GM12801 (cell line): ENCODE results near the gene SLC48A1.

Experiments
- CTCF ChIP-seq: IDR thresholded peaks from one replicate; pipeline ENCODE4 v1.5.1; 2011; ENCODE audit warnings: control low read depth; ENCODE audit not compliant: insufficient read length; ENCODE audit errors: extremely low read depth

SLC48A1 gene

GRCh38 chr12:47782372-47782770, 9.3 kb downstream of the SLC48A1 start:
- no peak for TF ChIP-seq CTCF

- TF ChIP-seq CTCF: no peak
These were observed 10.2 kb downstream of the SLC48A1 start for GRCh38 chr12:47783024-47783755.

GRCh38 chr12:47783821-47784819, 11.1 kb downstream of the SLC48A1 start:
- TF ChIP-seq CTCF: no peak

GRCh38 chr12:47785036-47785886, 12.2 kb downstream of the SLC48A1 start:
- no peak for TF ChIP-seq CTCF

GRCh38 chr12:47785887-47786661, 13.0 kb downstream of the SLC48A1 start:
- no peak for TF ChIP-seq CTCF

GRCh38 chr12:47786662-47787280, 13.7 kb downstream of the SLC48A1 start:
- no peak for TF ChIP-seq CTCF
